ACC112 (cell line): ENCODE measurements around the gene MAGI2.

Source experiments
- H2AFZ ChIP-seq: fragments of 200-600 bp; sonication (generic); one replicate; pipeline ENCODE4 v1.6.0; 2017; ENCODE audit warnings: antibody characterized with exemption, low read length; ENCODE audit not compliant: unreplicated experiment
- H3K27ac ChIP-seq: fragments of 200-600 bp; sonication (generic); 2 replicates; pipeline ENCODE4 v1.5.1; 2014; ENCODE audit warnings: low read depth, mild to moderate bottlenecking, antibody characterized with exemption, low read length, moderate library complexity
- H3K27me3 ChIP-seq: fragments of 200-600 bp; sonication (generic); 2 replicates; pipeline ENCODE4 v1.6.1; 2014; ENCODE audit warnings: mild to moderate bottlenecking, antibody characterized with exemption, low read length, moderate library complexity, mixed read lengths; ENCODE audit not compliant: insufficient read depth
- H3K36me3 ChIP-seq: fragments of 200-600 bp; sonication (generic); 2 replicates; pipeline ENCODE4 v1.6.1; 2016; ENCODE audit warnings: mild to moderate bottlenecking, antibody characterized with exemption, low read length, moderate library complexity, mixed read lengths; ENCODE audit not compliant: insufficient read depth
- H3K4me1 ChIP-seq: fragments of 200-600 bp; sonication (generic); one replicate; pipeline ENCODE4 v1.6.1; 2016; ENCODE audit warnings: low read length, mixed read lengths; ENCODE audit not compliant: insufficient read depth, unreplicated experiment, control insufficient read depth
- H3K4me3 ChIP-seq: fragments of 200-600 bp; sonication (generic); 2 replicates; pipeline ENCODE4 v1.5.1; 2014; ENCODE audit warnings: mild to moderate bottlenecking, low read depth, low read length
- H3K79me2 ChIP-seq: fragments of 200-600 bp; sonication (generic); one replicate; pipeline ENCODE4 v1.6.0; 2016; ENCODE audit warnings: low read length; ENCODE audit not compliant: control insufficient read depth, unreplicated experiment, insufficient read depth

MAGI2 gene

DNA sequence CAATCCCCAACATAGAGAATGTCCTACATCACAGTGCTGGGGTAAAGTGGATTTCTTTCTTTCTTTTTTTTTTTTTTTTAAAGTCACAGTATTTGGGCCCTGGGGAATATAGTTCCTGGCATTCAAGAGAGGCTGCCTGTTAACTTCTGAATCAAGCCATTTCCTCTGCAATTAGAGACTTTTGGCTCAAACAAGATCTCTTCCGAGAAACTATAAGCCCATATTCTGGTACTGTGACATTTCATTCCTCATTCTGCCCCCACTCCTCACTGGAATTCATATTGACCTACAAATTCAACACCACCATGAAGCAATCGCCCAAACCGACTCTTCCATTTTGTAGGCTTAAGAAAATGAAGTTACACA lies 1467.5 kb downstream of the MAGI2 start:
- no peaks in the 10 kb centered on the region for H3K27me3 ChIP-seq

GRCh38 chr7:77985232-77985973 lies 1468.1 kb downstream of the MAGI2 start:
- Histone ChIP-seq H3K27me3 (no peaks in the 10 kb centered on the region), H3K4me3 (no peak overlapping the region), H2AFZ (no peak overlapping the region), H3K79me2 (no peaks in the 10 kb centered on the region), H3K4me1 (no peaks in the 10 kb centered on the region), H3K27ac (no peak overlapping the region), H3K36me3 (no peaks in the 10 kb centered on the region)

More for the DNA sequence above, 1467.5 kb downstream of the MAGI2 start:
- H2AFZ ChIP-seq = no peak overlapping the region
- H3K79me2 ChIP-seq = no peaks in the 10 kb centered on the region
- no peak overlapping the region for H3K4me3 ChIP-seq
- H3K27ac ChIP-seq = no peak overlapping the region
- H3K36me3 ChIP-seq = no peaks in the 10 kb centered on the region
- H3K4me1 ChIP-seq = no peaks in the 10 kb centered on the region

DNA sequence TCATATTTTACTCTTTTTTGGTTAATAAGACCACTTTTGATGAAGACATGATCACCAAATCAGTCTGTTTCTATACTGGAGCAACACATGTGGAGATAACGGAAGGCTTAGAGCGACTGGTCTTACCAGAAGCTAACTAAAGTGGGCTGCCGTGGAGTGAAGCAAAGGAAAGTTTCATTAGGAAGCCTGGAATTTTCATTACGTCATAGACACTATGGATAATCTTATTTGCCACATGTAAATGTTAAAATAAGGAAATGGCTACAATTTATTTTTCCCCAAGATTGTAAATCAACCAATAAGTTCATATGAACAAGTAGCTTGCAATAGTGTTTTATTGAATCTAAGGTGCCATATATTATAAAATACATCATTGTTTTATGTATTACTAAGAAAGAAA lies 1469.5 kb downstream of the MAGI2 start:
- Histone ChIP-seq H3K36me3 (no peaks in the 10 kb centered on the region), H3K4me1 (no peaks in the 10 kb centered on the region), H3K4me3 (no peak overlapping the region), H3K79me2 (no peaks in the 10 kb centered on the region), H3K27ac (no peak overlapping the region), H2AFZ (no peak overlapping the region), H3K27me3 (no peaks in the 10 kb centered on the region)

GRCh38 chr7:77982926-77983550 lies 1470.4 kb downstream of the MAGI2 start:
- no peaks in the 10 kb centered on the region for H3K36me3 ChIP-seq
- no peaks in the 10 kb centered on the region for H3K79me2 ChIP-seq
- no peaks in the 10 kb centered on the region for H3K4me1 ChIP-seq
- no peak overlapping the region for H3K4me3 ChIP-seq
- no peak overlapping the region for H3K27ac ChIP-seq
- no peak overlapping the region for H2AFZ ChIP-seq
- H3K27me3 ChIP-seq = no peaks in the 10 kb centered on the region

DNA sequence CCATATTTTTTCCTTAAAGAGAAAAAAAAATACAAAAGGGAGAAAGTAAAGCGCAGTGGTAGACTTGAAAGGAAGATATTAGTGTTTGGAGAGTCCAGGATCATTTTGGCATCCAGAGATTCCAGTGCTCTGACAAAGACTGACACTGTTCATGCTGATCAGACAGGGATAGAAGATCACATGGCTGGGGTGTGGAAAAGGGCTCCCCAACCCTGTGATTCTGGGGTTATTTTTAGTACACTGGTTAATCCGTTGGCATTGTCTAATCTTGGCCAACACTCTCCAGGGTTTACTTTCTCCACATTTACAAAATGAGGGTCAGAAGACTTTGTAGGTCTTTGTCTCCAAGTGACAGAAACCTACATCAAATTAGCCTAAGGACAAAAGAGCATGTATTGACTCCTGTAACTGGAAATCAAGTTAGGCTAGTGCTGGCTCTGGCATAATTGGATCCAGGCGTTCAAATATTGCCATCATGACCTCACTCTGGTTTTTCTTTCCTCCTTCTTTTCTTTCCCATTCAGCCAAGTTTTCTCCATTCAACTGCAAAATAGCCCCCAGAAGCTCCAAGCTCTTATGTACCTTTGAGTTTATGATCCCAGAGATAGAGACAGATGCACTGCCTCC lies 1473.3 kb downstream of the MAGI2 start:
- Histone ChIP-seq H3K4me3 (no peak overlapping the region), H3K27ac (no peak overlapping the region), H3K79me2 (no peaks in the 10 kb centered on the region), H3K4me1 (no peaks in the 10 kb centered on the region), H2AFZ (no peak overlapping the region), H3K27me3 (no peaks in the 10 kb centered on the region), H3K36me3 (no peaks in the 10 kb centered on the region)

DNA sequence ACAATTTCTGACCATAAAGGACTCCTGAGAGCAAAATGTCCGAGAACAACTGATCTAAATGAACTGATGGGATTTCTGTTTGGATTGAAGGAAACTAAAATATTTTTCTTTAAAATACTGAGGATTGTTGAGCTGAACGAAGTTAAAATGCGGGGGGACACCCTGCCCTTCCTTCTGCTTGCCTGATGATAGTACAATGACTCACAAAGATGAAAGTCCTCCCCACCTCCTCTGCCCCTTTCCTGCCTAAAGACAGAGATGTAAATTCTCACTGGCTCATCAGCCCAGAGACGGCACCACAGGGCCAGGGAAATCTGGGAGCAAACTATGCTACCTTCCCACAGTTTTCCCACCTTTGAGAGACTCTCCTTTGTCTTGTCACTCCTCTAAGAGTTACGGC lies 1474.2 kb downstream of the MAGI2 start:
- no peaks in the 10 kb centered on the region for H3K27me3 ChIP-seq
- H3K79me2 ChIP-seq = no peaks in the 10 kb centered on the region
- no peak overlapping the region for H3K27ac ChIP-seq
- no peak overlapping the region for H2AFZ ChIP-seq
- no peak overlapping the region for H3K4me3 ChIP-seq
- no peaks in the 10 kb centered on the region for H3K36me3 ChIP-seq
- no peaks in the 10 kb centered on the region for H3K4me1 ChIP-seq

DNA sequence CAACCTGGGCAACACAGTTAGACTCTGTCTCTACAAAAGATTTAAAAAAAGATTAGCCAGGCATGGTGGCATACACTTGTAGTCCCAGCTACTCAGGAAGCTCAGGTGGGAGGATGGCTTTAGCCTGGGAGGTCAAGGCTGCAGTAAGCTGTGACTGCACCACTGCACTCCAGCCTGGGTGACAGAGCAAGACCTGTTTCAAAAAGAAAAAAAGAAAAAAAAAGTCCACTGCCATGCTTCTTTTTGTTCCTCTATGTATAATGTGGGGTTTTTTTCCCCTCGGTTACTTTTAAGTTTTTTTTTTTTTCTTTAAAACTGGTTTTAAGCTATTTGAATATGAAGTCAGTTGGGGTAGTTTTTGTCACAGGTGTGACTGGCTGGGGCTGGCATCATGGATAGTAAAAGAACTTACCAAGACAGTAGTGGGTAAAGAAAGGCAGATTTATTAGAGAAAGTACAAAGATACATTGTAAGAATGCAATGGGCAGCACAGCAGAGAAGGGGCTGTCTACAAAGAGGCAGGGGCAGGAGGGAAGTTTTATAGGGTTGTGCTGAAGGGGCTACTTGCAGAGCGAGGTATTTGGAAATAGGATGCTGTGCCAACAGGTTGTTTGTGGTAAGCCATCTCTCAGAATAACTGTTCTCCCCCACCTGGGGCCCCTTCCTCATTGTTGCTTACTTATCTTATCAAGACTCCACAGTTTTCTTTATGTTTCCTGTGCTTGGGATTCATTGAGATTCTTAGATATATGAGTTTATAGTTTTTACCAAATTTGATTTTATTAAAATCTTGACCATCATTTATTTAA lies 1477.6 kb downstream of the MAGI2 start:
- H3K36me3 ChIP-seq = no peaks in the 10 kb centered on the region
- no peaks in the 10 kb centered on the region for H3K79me2 ChIP-seq
- H3K4me3 ChIP-seq = no peak overlapping the region
- H3K27me3 ChIP-seq = no peaks in the 10 kb centered on the region
- H2AFZ ChIP-seq = no peak overlapping the region
- H3K4me1 ChIP-seq = no peaks in the 10 kb centered on the region
- no peak overlapping the region for H3K27ac ChIP-seq

- Histone ChIP-seq H3K79me2 (no peaks in the 10 kb centered on the region), H3K36me3 (no peaks in the 10 kb centered on the region), H3K4me1 (no peaks in the 10 kb centered on the region), H3K27ac (no peak overlapping the region), H2AFZ (no peak overlapping the region), H3K4me3 (no peak overlapping the region), H3K27me3 (no peaks in the 10 kb centered on the region)
Observed at GRCh38 chr7:77971726-77972125, 1481.7 kb downstream of the MAGI2 start.

DNA sequence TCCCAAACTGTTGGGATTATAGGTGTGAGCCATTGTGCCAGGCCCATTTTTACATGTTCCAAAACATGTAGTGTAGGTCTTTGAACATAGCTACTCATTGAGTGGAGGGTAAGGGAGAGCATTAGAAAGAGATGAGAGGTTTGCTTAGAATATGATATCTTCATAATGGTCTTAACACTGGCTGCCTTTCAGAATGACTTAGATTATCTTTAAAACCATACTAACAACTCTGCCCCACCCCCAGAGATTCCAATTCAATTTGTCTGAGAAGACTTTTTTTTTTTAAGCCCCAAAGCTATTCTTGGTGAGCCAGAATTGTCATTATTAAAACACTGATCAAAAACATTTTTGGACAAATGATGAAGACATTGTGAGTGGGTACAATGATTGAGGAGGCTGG lies 1486.0 kb downstream of the MAGI2 start:
- no peaks in the 10 kb centered on the region for H3K4me1 ChIP-seq
- no peaks in the 10 kb centered on the region for H3K36me3 ChIP-seq
- H3K4me3 ChIP-seq = no peak overlapping the region
- no peaks in the 10 kb centered on the region for H3K79me2 ChIP-seq
- no peaks in the 10 kb centered on the region for H3K27me3 ChIP-seq
- no peak overlapping the region for H3K27ac ChIP-seq
- H2AFZ ChIP-seq = no peak overlapping the region
